AG08395 (cell line): ENCODE data around the gene GLI2.

Experiments
- DNase-seq: peaks from one replicate; pipeline ENCODE4 v3.0.0; 2012; ENCODE audit warnings: mixed read lengths, low spot score

GLI2 gene

DNA sequence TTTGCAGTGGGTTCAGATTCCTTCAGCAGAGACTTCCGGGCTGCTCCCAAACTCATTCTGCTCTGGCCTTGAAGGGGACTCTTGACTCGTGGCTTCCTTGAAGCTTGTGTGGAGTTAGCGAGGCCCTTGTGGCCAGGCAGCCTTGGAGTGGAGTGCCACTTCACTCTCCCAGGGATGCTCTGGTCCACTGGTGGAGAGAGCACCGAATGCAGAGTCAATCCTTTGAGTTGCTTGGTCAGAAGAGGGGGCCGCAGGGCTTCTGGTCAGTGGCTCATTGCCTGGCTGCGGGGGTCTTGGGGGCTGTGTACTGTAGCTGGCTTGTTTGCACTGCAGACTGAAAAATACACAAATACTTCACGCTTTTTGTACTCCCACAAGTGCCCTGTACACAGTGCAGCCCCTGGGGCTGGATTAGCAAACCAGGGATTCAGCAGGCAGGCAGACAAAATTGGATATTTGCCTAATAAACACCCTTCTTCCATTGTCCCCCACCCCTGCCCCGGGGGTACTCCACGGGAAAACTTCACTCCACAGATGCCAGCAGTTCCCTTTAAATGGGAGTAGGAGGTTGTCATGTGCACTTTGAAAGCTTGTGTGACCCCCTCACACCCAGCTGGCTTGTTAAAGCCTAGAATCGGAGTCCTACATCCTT, 3.2 kb downstream of the GLI2 start:
- DNase-seq: no peak

DNA sequence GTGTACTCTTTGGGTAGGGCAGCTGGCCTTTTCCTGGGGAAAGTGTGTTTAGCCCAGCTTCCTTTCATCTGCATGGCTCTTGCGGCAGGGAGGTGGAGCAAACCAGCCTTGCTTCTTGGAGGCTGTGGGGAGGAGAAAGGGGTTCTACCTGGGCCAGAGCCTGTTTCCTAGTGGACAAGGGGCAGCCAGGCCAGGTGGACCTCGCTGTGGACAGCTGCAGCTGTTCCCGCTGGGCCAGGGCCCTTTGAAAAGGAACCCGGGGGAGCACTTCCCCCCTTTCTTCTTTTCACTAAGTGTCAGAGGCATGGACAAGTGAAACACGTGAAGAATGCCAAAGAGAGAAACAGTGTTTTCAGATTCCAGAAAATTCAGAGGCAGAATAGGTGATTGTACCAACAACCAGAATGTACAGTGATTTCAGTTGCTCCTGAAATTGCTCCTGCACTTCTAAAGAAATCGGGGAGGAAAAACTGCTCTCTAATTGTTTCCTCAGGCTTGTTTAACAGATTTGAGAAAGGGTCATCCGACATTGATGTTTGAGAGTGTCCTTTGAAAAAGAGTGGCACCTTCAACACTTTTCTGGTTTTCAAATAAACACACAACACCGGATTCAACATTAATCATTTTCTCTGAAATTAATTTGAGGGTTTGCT, 3.9 kb downstream of the GLI2 start:
- DNase-seq: no peak

DNA sequence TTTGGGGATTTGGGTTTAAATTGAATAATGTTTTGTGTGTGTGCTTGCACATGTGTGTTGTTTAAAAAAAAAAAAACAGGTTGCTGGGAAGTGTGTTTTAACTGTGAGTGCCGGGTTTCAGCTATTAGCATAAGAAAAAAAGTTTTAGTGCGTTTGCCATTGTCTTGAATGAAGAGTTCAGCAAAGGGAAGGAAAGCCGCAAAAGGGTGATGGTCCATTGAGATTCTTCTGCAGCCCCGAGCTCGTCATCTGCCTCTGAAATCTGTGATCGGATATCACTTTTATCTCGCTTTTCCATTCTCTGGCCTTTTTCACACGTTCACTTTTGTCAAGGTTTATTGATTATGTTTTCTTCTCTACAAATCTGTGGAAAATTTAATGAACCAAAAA, 4.7 kb downstream of the GLI2 start:
- no peak for DNase-seq

DNA sequence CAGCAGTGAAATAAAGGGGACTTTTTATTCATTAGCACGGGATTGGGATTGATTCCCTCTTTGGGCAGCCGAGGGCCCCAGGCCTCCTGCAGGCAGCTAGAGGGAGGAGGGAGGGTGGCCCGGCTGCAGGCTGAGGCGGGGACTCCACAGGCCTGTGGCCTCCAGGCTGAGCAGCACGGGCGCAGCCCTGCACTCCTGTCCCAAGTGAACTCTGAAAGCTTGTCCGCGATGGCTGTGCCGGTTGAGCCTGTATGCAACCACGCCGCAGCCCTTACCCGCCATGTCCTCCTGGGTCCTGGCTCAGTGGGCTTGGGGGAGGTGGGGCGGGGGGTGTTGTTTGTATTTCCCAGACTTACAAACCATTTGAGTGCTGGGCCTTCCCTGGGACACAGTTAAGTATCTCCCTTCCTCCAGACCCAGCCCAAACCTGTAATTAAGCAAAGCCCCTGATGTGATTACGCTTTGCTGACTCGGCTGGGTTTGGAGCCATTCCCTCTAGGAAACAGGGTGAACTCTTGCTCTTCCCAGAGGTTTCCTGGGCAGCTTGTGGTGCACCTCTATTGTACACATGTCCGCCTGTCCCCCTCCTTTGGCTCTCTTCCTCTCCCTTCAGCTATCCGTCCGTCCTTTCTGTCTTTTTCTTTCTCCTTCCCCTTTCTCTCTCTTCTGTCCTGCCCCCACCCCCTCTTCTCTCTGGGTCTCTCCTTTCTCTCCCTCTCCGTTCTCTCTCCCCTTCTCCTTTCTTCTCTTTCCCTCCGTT, 5.3 kb downstream of the GLI2 start:
- no peak for DNase-seq

DNA sequence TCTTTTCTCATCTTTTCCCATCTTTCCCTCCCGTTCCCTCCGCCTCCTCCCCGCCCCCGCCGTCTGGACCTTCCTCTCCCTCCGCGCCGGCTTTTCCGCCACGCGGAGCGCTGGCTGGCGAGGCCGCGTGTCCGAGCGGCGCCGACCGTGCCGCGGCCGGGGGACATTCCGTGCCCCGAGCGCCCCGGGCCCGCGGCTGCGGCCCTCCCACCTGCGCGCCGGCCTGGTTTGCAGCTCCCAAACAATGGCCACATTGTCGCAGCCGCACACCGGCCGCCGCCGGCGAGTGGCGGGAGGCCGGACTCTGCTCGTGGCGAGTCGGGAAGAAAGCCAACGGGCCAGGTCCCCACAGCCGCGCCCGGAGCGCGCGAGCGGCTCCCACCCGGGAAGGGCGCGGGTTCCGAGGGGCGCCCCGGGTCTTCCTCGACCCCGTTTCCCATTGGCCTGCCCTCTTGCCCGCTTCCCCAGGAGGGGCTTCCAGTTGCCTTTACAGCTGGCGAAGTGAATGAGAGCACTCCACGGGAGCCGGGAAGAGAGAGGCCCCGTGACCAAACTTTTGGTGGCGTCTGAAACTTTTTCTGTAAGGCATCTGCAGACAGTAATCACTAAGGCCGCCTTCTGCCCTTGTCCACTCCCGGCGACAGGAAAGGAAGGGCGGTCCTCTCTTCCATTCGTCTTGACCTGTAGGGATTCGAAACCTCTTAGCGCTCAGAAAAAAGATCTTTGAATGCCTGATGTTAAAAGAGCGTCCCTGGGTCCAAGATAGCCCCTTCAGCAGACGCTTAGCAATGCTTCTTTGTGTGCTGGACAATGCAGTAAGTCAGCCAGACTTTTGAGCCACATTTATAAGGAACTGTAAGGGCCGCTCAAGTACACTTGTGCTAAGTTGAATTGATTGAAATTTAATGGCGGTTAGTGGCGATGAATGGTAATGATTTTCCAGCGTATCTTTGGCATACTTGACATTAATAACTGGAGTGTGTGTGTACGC, 6.2 kb downstream of the GLI2 start:
- DNase-seq: no peak

DNA sequence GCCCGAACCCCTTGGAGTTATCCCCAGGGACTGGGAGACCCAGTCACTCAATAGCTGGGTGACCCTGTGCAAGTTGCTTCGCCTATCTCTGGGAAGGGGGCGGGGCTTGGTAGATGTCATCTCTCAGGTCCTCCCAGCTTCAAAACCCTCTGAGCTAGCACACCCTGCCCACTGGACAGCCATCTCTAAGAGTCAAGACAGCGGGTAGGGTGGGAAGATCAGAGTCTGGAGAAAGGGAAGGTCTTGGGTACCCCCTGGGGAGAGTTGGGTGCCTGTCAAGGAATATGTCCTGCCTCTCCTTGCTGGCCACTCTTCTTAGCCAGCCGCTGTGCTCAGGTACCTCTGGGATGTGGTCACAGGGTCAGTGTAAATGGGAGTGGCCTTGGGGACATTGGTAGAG, 8.0 kb downstream of the GLI2 start:
- no peak for DNase-seq

DNA sequence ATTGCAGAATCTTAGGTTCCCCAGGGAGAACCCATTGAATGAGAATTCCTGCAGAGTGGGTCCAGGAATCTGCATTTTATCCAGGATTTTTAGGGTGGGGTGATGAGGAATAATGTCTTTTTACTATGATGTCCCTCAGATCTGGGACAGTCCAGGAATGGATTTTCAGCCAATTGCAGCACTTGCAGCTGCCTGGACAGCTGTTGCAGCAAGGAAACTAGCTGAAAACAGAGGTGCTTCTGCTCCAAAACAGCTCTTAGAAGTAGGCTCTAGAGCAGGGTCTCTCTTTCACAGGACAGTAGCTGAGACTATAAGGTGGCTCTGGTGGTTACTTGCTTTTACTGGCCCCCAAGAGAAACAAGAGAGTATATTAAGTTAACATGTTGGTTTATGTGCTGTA, 9.1 kb downstream of the GLI2 start:
- no peak for DNase-seq

DNA sequence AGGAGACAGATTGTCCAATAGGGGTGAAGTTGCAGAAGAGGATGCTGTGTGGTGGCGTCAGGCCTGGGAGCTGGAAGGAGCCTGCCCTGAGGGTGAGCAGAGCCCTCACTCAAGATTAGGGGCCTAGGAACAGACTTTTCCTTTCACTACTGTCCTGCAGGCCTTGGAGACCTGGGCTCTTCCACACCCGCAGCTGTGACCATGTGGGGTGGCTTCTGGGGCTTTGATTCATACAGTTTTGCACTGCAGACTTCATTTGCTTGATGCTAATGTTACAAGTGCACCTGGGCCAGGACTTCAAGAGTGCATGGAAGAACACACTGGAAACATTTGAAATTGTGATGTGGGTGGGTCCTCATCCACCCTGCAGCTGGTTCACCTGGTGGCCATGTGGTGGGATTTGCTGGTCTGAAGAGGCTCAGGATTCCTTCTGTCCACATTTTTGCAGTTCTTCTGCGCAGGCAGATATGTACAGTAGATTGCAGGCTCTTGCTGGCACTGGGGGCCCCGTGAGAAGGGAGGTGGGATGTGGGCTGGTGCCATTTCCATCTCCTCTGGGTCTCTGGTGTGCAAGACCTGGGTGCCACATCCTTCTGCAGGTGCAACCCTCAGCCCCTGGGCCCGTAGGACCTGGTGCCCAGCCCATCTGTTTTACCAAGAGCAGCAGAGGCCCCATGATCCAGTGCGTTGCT, 9.9 kb downstream of the GLI2 start:
- DNase-seq: no peak

DNA sequence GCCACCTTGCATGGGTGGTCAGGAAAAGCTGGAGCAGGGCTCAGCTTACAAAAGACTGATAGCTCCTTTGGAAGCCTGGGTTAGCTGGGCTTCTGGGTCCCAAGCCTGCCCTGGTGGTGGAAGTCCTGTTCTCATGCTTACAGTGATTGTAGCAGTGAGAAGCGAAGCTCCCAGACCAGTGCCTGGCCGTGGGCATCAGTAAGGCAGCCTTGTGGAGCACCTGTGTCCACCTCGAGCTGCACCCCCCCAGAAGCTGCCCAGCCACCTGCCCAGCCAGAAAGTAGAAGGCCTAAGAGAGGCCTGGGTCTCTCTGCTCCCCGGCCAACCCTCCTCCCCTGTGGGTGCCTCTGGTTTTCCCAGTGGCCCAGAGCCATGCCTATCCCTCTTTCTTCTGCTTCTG, 10.5 kb downstream of the GLI2 start:
- no peak for DNase-seq

DNA sequence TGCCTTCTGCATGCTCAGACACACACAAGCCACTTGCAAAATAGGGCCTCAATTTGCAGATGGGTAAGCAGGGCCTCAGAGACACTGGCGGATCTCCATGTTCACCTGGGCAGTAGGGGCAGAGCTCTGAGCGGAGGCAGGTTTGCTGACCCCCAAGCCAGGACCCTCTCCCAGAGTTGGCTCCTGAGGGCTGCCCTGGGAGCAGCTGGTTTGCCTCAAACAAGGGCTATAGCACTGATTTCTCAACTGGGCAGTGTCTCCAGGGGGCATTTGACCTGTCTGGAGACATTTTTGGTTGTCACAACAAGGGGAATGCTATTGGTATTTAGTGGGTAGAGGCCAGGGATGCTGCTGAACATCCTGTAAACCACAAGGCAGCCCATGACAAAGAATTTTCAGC, 11.6 kb downstream of the GLI2 start:
- DNase-seq: no peak

DNA sequence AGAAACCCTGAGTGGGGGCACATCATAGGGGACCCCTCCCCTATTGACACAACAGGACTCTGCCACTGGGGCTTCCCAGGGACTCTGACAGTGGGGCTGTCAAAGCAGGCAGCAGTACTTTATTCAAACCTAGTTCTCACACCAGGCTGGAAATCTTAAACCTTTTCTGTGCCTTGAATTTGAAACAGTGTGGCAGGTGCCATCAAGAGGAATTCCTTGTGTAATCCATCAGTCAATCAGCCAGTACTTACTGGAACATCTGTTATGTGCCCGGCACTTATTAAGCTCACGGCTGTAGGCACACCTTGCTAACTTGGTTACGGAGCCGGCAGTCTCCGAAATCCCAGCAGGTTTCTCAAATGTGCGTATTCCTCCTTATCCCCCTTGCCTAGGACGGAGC, 12.0 kb downstream of the GLI2 start:
- DNase-seq: no peak

DNA sequence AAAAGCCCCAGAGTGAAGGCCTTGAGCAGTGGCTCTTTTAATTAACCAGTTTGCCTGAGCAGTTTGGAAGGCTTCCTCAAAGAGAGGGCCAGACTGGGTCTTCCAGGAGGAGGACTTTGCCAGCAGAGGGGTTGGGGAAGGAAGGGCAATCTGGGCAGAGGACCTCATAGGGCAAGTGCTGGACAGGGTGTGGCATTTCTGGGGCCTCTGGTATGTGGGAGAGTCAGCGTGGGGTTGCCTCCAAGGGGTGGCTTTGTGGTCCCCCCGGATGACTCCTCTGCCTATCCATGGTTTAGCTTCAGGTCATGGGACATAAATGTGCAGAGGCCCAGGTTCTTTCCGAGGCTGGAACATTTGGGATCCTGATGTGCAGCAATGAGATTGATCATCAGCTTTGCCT, 12.6 kb downstream of the GLI2 start:
- no peak for DNase-seq

DNA sequence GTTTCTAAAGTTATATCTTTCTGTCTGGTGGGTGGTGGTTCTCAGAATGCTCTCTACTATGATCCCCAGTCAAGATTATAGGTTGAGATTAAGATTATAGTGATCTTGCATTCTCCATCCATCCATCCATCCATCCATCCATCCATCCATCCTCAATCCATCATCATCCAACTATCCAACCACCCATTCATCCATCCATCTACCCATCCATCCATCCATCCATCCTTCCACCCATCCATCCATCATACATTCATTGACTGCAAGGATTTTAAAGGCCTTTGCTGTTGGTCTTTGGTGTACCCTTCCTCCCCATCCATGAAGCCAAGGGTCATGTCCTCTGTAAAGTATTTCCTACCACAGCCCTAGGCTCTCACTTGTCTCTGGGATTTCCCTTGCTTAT, 13.1 kb downstream of the GLI2 start:
- DNase-seq: no peak

DNA sequence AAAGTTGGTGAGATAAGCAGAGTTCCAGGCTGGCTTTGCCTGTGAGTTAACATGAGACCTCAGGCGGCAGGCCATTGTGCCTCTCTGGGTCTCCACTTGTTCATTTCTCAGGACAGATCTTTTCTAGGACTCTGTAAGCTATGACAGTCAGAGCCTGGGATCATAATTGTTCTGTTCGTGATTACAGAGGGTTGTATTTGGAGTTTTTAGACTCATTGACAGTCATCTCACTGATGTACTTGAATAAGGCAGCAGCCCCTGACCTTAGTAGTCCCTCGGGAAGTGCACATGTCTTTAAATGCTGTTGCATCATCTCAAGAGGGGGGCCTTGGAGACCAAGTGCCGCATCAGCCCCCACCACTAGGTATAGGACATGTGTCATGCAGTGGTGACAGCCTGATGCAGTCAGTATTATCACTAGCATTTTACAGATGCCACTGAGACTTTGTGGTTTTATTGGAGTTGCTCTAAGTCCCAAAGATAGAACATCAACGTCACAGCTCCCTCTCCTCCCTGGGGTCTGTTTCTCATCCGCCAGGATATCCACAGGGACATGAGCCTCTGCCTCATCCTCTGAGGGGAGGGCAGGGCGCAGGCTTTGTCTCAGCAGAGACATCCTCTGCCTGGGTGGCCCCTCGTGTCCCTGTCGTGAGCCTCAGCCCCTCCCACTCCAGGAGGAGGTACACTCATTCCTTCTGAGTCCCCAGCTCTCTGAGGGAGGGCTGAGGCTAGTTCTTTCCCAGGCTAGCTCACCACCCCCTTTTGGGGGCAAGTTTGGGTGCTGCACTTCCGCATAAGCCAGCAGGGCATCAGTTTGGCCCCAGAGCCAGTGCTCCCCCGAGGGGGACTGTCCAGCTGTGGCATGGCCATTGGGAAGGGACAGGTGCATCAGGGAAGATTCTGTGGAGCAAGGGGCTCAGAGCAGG, 14.1 kb downstream of the GLI2 start:
- peak; percentile 70 for DNase-seq

DNA sequence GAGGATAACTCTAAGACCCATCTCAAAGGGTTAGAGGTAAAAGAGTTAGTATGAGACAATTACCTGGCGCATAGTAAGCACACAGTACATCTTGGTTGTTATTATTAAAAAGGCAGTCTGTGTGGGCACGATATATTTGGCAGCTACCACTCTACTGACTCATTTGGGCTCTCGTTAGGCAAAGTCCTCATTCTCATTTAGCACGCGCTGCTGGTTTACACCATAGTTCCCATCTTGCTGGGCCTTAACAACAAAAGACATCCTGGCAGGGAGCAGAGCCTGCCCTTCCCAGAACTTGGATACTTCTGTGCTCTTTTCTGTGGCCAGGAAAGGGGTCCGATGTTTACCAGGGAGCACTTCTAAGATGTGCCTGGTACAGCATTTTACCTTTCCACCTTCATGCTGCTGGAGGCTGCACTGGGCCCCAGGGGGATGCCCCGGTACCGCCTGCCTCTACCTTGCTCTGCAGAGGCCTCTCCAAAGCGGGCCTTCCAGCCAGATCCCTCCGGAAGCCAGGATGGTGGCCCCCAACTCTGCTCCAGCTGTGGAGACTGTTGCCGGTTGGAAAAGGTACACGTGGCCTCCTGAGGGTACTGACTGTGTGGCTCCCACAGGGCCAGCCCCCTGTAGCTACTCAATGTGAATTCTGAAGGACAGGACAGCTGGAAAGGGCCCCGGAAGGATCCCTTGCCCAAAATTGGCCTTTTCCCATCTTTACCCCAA, 15.0 kb downstream of the GLI2 start:
- DNase-seq: peak; percentile 25

DNA sequence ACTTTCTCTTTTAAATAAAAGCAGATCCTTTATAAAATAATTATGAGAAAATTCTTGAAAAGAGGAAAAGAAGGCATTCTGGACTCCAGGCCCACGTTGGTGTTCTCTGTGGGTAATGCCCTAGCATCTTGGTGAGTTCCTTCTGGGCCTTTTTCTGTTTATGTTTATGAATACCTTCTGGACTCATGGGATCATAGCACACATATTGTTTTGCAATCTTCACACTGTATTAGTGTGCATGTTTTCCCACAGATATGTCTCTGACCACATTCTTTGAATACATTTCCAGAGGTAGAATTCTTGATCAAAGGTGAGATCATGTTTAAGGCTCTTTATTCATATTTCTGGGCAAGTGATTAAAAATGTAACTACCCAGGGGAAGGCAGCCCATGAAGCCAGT, 15.9 kb downstream of the GLI2 start:
- DNase-seq: no peak

DNA sequence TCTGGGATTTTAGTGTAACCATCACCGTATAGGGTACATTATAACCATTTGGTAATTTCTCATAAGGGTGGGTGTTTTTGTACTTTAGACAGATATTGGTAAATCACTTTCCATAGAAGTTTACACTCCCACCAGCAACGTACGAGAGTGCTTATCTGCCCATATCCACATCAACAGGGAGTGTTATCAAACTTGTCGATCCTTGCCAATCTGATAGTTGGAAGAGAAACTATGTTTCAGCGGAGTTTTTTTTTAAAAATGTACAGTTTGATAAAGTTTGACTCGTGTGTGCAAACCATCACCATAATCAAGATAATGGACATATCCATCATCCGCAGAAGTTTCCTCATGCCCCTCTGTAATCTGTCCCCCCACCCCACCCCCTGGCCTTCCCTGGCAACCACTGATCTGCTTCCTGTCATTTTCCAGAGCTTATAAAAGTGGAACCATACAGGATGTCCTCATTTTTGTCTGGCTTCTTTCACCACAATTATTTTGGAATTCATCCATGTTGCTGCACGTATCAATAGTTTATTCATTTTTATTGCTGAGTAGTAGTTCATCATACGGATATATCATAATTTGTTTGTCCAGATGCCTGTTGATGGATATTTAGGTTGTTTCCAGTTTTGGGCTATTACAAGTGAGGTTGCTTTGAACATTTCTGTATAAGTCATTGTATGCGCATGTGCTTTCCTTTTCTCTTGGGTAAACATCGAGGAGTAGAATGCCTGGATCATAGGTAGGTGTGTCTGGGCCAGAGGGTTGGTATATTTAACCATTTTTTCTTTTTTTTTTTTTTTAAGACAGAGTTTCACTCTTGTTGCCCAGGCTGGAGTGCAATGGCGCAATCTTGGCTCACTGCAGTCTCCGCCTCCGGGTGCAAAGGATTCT, 18.6 kb downstream of the GLI2 start:
- no peak for DNase-seq

DNA sequence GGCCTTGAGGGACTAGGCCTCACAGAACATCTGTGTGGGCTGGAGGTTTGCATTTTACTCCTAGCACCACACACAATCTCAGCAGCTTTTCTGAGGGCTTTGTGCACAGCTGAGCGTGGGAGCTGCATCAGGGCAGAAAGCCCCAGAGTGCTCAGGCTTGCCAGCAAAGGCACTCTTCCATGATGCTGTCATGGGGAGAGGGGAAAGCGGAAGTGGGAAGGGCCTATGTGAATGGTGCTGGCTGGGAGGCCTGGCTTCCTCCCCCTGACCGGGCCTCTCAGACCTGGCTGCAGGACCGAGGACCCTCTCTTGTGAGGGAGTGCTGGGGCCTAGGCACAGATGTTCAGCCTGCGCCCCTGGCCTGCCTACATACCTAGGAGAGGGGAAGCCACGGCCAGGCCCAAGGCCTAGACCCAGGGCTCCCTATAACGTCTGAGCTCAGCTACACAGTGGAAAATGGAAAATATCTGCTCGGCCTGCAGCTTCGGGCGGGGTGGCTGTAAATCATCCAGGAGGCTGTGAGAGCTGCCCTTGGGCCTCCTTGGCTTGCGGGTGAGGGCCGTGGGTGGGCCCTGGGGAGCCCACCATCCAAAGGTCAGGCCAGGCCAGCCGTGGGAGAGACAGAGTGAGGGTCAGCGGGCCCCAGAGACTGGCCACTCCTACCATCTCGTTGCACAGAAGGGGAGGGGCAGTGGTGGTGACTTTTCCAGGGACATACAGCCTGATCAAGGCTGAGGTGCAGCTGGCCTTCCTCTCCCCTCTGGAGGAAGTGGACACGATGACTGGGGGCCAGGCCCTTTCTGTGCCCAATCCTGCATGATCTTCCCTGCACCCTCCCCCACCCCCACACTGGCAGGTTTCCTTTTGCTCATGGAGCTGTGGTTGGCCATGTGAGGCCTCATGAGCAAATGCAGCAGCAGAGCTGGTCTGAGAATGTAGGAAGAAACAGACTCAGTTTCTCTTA, 22.8 kb downstream of the GLI2 start:
- DNase-seq: peak; percentile 82
